HG02759 (cell line): Measurements from ENCODE around the gene MUL1.
"Not testable (repeated sequence)": the region's sequence is repeated elsewhere in the genome, so short reads cannot be mapped to it uniquely, and the experiment has no call there.

Experiments
- ATAC-seq: cut with Tn5 transposase; IDR thresholded peaks from one replicate; pipeline ENCODE4 v1.9.1; 2021; ENCODE audit warnings: mild to moderate bottlenecking, moderate library complexity; ENCODE audit not compliant: unreplicated experiment

MUL1 gene

GRCh38 chr1:20519609-20520262, 11.8 kb upstream of the MUL1 start:
- ATAC-seq, result not testable (repeated sequence)

- ATAC-seq, result no peak
Observed at GRCh38 chr1:20511518-20512428, 3.8 kb upstream of the MUL1 start.

- no peak for ATAC-seq
Observed at GRCh38 chr1:20508411-20508771, 440 bp upstream of the MUL1 start.

- peak; percentile 11 for ATAC-seq
Observed at GRCh38 chr1:20507248-20507563, 745 bp downstream of the MUL1 start.

- ATAC-seq, result no peak
Observed at GRCh38 chr1:20505488-20505887, 2.5 kb downstream of the MUL1 start.

GRCh38 chr1:20500716-20501115, 7.2 kb downstream of the MUL1 start:
- no peak for ATAC-seq

- no peak for ATAC-seq
Observed at GRCh38 chr1:20499718-20500117, 8.2 kb downstream of the MUL1 start.

GRCh38 chr1:20499105-20499504, 8.8 kb downstream of the MUL1 start:
- ATAC-seq, result no peak

GRCh38 chr1:20498116-20498515, 9.8 kb downstream of the MUL1 start:
- no peak for ATAC-seq

- ATAC-seq, result no peak
Observed at GRCh38 chr1:20497506-20497905, 10.4 kb downstream of the MUL1 start.

- ATAC-seq, result not testable (repeated sequence)
Observed at GRCh38 chr1:20496725-20497383, 11.1 kb downstream of the MUL1 start.

GRCh38 chr1:20496241-20496661, 11.7 kb downstream of the MUL1 start:
- no peak for ATAC-seq

- no peak for ATAC-seq
Observed at GRCh38 chr1:20495661-20496060, 12.3 kb downstream of the MUL1 start.

GRCh38 chr1:20494609-20495311, 13.2 kb downstream of the MUL1 start:
- ATAC-seq, result no peak

- ATAC-seq, result no peak
Observed at GRCh38 chr1:20493839-20494608, 13.9 kb downstream of the MUL1 start.

- ATAC-seq, result no peak
Observed at GRCh38 chr1:20493309-20493708, 14.6 kb downstream of the MUL1 start.

GRCh38 chr1:20492751-20493150, 15.2 kb downstream of the MUL1 start:
- ATAC-seq, result no peak

GRCh38 chr1:20491866-20492265, 16.1 kb downstream of the MUL1 start:
- no peak for ATAC-seq

GRCh38 chr1:20491178-20491577, 16.8 kb downstream of the MUL1 start:
- no peak for ATAC-seq

GRCh38 chr1:20487236-20487590, 20.7 kb downstream of the MUL1 start:
- ATAC-seq, result no peak
